ENCODE data around the gene FBXW8.

DNA sequence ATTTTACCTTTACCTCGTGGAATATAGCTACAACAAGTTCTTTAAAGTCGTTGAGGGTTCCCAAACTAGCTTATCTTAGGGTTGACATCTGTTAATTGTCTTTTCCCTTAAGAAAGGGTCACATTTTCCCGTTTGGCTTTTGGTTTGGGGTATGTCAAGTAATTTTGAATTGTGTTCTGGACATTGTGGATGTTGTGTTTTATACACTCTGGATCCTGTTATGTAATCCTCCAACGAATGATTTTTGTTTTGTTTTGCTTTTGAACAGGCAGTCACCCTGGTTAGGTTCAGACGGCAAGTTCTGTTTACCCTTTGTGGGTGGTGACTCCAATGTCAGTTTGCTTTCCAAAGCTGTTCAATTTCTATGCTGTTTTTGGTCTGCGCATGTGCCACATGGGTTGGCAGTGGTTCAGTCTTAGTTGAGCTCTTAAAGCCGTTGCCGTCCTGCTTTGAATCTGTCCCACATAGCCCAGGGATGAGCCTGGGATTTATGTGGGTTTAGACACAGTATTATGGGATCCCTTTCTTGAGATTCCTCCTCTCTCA lies 103.7 kb downstream of the FBXW8 start:
- TF ChIP-seq POLR2A (IDR thresholded peaks at IDR 0.05): no peak
- no peak for TF ChIP-seq POLR2AphosphoS5 (IDR thresholded peaks at IDR 0.05; ENCODE audit: insufficient read depth in 1 of 2, low read depth in 1 of 2)

Data from vagina (tissue), 2 donors.